ENCODE results near the gene VRK3.

Gene VRK3

GRCh38 chr19:49937750-49938381, 87.3 kb downstream of the VRK3 start:
- DNase-seq (ENCODE audit: low read depth), result peak; percentile 40
- TF ChIP-seq CTCF (IDR thresholded peaks at IDR 0.05; ENCODE audit: low read depth, low read length, missing control alignments), result peak; percentile 94
- in situ Hi-C loops (cut with HindIII; ENCODE audit: low sequenced_read_pairs), result no loop called here
- peak overlapping the region; percentile 25 for H3K4me3 ChIP-seq (ENCODE audit: low read depth, low read length)

- no peak overlapping the region for H3K4me3 ChIP-seq (ENCODE audit: low read depth, low read length)
- DNase-seq (ENCODE audit: low read depth), result no peak
- in situ Hi-C loops (cut with HindIII; ENCODE audit: low sequenced_read_pairs), result no loop called here
- TF ChIP-seq CTCF (IDR thresholded peaks at IDR 0.05; ENCODE audit: low read depth, low read length, missing control alignments), result no peak
Observed at GRCh38 chr19:49936549-49936948, 88.6 kb downstream of the VRK3 start.

GRCh38 chr19:49933643-49934042, 91.5 kb downstream of the VRK3 start:
- DNase-seq (ENCODE audit: low read depth), result no peak
- no peak for TF ChIP-seq CTCF (IDR thresholded peaks at IDR 0.05; ENCODE audit: low read depth, low read length, missing control alignments)
- no peak overlapping the region for H3K4me3 ChIP-seq (ENCODE audit: low read depth, low read length)
- in situ Hi-C loops (cut with HindIII; ENCODE audit: low sequenced_read_pairs), result no loop called here

- no peak for TF ChIP-seq CTCF (IDR thresholded peaks at IDR 0.05; ENCODE audit: low read depth, low read length, missing control alignments)
- H3K4me3 ChIP-seq (ENCODE audit: low read depth, low read length), result no peak overlapping the region
- DNase-seq (ENCODE audit: low read depth), result no peak
- in situ Hi-C loops (cut with HindIII; ENCODE audit: low sequenced_read_pairs), result no loop called here
Observed at GRCh38 chr19:49932731-49933131, 92.4 kb downstream of the VRK3 start.

- in situ Hi-C loops (cut with HindIII; ENCODE audit: low sequenced_read_pairs), result no loop called here
- DNase-seq (ENCODE audit: low read depth), result no peak
- H3K4me3 ChIP-seq (ENCODE audit: low read depth, low read length), result no peak overlapping the region
- TF ChIP-seq CTCF (IDR thresholded peaks at IDR 0.05; ENCODE audit: low read depth, low read length, missing control alignments), result no peak
Observed at GRCh38 chr19:49932041-49932451, 93.1 kb downstream of the VRK3 start.

GRCh38 chr19:49931293-49932040, 93.7 kb downstream of the VRK3 start:
- in situ Hi-C loops (cut with HindIII; ENCODE audit: low sequenced_read_pairs), result no loop called here
- TF ChIP-seq CTCF (IDR thresholded peaks at IDR 0.05; ENCODE audit: low read depth, low read length, missing control alignments), result no peak
- no peak for DNase-seq (ENCODE audit: low read depth)
- no peak overlapping the region for H3K4me3 ChIP-seq (ENCODE audit: low read depth, low read length)
